ENCODE results near the gene FAM110A.

FAM110A gene

GRCh38 chr20:842547-842940, 9.0 kb downstream of the FAM110A start:
- H3K27ac ChIP-seq (ENCODE audit: insufficient read depth in 1 of 2, low read depth in 1 of 2, low read length in 2 of 2, poor library complexity in 1 of 2, severe bottlenecking in 2 of 2): no peak overlapping the region
- H3K9me3 ChIP-seq (ENCODE audit: control extremely low read depth in 1 of 5, control insufficient read depth in 4 of 5, insufficient read depth in 2 of 5, low read depth in 1 of 5, low read length in 4 of 5): no peaks in the 10 kb centered on the region
- no CpG with 5 or more reads among the region's 2 CpGs for WGBS (ENCODE audit: insufficient coverage)
- H3K4me3 ChIP-seq (ENCODE audit: control insufficient read depth in 1 of 7, extremely low read depth in 1 of 7, insufficient read depth in 4 of 7, low read depth in 2 of 7, low read length in 6 of 7): peak overlapping the region in 4 of 7 experiments; percentile 24 to 77 (median 66)
- peaks cover 0 to under 1% (median 0%) of the 10 kb centered on the region in 4 experiments for H3K36me3 ChIP-seq (ENCODE audit: control insufficient read depth in 4 of 4, insufficient read depth in 4 of 4, low read length in 3 of 4)
- ChIA-PET CTCF (interaction anchor here (1.0 to 2.7 kb wide), 5 partner anchors 9 to 114 kb away, joined by 3 to 9 read pairs (median 4); partner anchors contain the start of gene FAM110A), POLR2A (no interaction called here)
- DNase-seq: no peak
- H3K27me3 ChIP-seq (replicated peaks in 2 of 5; ENCODE audit: control insufficient read depth in 4 of 5, insufficient read depth in 5 of 5, low read length in 4 of 5): peaks cover 0 to 21% (median 2%) of the 10 kb centered on the region in 5 experiments
- H3K4me1 ChIP-seq (ENCODE audit: control extremely low read depth in 1 of 4, control insufficient read depth in 4 of 4, insufficient read depth in 4 of 4, low read length in 3 of 4): peaks cover 3 to 70% (median 64%) of the 10 kb centered on the region in 4 experiments

DNA sequence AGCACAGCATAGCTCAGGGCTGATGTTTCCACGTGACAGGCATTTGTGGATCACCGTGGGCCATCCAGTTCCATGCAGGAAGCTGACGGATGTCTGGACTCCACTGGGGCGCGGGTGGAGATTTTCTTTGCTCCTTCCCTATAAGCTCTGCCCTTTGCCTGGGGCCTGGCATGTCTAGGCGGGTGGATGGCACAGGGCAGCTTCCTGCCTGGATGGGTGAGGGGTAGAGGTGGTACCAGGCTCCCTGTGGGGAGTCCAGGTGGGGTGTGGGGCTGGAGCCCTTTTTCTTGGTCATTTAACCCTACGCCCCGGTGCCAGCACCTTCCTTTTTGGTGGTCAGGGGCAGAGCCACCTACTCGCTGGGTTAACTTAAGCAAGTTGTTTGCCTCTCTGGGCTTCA, 10.4 kb downstream of the FAM110A start:
- no peak for DNase-seq
- Histone ChIP-seq H3K27me3 (replicated peaks in 2 of 5; ENCODE audit: control insufficient read depth in 4 of 5, insufficient read depth in 5 of 5, low read length in 4 of 5) (peaks cover 0 to 21% (median 2%) of the 10 kb centered on the region in 5 experiments), H3K36me3 (ENCODE audit: control insufficient read depth in 4 of 4, insufficient read depth in 4 of 4, low read length in 3 of 4) (peaks cover 0 to 2% (median 0%) of the 10 kb centered on the region in 4 experiments), H3K27ac (ENCODE audit: insufficient read depth in 1 of 2, low read depth in 1 of 2, low read length in 2 of 2, poor library complexity in 1 of 2, severe bottlenecking in 2 of 2) (no peak overlapping the region), H3K4me3 (ENCODE audit: control insufficient read depth in 1 of 7, extremely low read depth in 1 of 7, insufficient read depth in 4 of 7, low read depth in 2 of 7, low read length in 6 of 7) (peak overlapping the region in 1 of 7 experiments; percentile 72), H3K4me1 (ENCODE audit: control extremely low read depth in 1 of 4, control insufficient read depth in 4 of 4, insufficient read depth in 4 of 4, low read length in 3 of 4) (peaks cover 7 to 81% (median 75%) of the 10 kb centered on the region in 4 experiments), H3K9me3 (ENCODE audit: control extremely low read depth in 1 of 5, control insufficient read depth in 4 of 5, insufficient read depth in 2 of 5, low read depth in 1 of 5, low read length in 4 of 5) (no peaks in the 10 kb centered on the region)
- ChIA-PET POLR2A (interaction anchor here (0.7 to 2.2 kb wide), 3 partner anchors 10 to 11 kb away, joined by 3 to 9 read pairs (median 4); partner anchors contain the start of gene FAM110A), CTCF (interaction anchor here (0.6 to 2.7 kb wide), 4 partner anchors 10 to 113 kb away, joined by 3 to 9 read pairs (median 4); partner anchors contain the start of gene FAM110A)
- 67% methylated on average over 5 of the region's 9 CpGs for WGBS (ENCODE audit: insufficient coverage)

DNA sequence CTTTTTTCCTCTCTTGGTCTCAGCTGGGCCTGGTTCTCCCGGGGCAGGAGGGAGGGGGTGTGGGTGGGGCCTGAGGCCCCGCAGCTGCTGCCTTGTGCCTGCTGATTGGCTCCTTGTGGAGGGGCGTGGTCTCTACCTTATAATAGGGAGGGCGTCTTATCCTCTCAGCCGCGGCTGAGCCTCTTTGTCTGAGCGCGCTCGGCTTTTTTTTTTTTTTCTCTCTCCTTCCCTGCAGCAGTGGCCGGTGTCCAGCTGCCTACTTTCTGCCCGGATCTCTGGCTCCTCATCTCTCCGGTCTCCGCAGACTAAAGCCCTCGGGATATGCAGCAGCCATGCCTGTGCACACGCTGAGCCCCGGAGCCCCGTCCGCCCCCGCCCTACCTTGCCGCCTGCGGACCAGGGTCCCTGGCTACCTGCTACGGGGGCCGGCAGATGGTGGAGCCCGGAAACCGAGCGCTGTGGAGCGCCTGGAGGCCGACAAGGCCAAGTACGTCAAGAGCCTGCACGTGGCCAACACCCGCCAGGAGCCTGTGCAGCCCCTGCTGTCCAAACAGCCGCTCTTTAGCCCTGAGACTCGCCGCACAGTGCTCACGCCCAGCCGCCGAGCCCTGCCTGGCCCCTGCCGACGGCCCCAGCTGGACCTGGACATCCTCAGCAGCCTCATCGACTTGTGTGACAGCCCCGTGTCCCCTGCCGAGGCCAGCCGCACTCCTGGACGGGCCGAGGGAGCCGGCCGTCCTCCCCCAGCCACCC, 11.1 kb downstream of the FAM110A start:
- 8% methylated on average over 38 of the region's 47 CpGs for WGBS (ENCODE audit: insufficient coverage)
- Histone ChIP-seq H3K36me3 (ENCODE audit: control insufficient read depth in 4 of 4, insufficient read depth in 4 of 4, low read length in 3 of 4) (peaks cover 0 to 3% (median 0%) of the 10 kb centered on the region in 4 experiments), H3K4me1 (ENCODE audit: control extremely low read depth in 1 of 4, control insufficient read depth in 4 of 4, insufficient read depth in 4 of 4, low read length in 3 of 4) (peaks cover 7 to 81% (median 75%) of the 10 kb centered on the region in 4 experiments), H3K27ac (ENCODE audit: insufficient read depth in 1 of 2, low read depth in 1 of 2, low read length in 2 of 2, poor library complexity in 1 of 2, severe bottlenecking in 2 of 2) (no peak overlapping the region), H3K9me3 (ENCODE audit: control extremely low read depth in 1 of 5, control insufficient read depth in 4 of 5, insufficient read depth in 2 of 5, low read depth in 1 of 5, low read length in 4 of 5) (no peaks in the 10 kb centered on the region), H3K27me3 (replicated peaks in 2 of 5; ENCODE audit: control insufficient read depth in 4 of 5, insufficient read depth in 5 of 5, low read length in 4 of 5) (peaks cover 0 to 21% (median 2%) of the 10 kb centered on the region in 5 experiments), H3K4me3 (ENCODE audit: control insufficient read depth in 1 of 7, extremely low read depth in 1 of 7, insufficient read depth in 4 of 7, low read depth in 2 of 7, low read length in 6 of 7) (peak overlapping the region; percentile 43 to 78 (median 72))
- peak; percentile 89 to 94 (median 93) for DNase-seq
- ChIA-PET CTCF (interaction anchor here (2.6 to 2.7 kb wide), 2 partner anchors 11 kb away, joined by 9 to 10 read pairs; partner anchors contain the start of gene FAM110A), POLR2A (interaction anchor here (0.6 to 2.2 kb wide), 3 partner anchors 10 to 11 kb away, joined by 3 to 9 read pairs (median 3); partner anchors contain the start of gene FAM110A)

DNA sequence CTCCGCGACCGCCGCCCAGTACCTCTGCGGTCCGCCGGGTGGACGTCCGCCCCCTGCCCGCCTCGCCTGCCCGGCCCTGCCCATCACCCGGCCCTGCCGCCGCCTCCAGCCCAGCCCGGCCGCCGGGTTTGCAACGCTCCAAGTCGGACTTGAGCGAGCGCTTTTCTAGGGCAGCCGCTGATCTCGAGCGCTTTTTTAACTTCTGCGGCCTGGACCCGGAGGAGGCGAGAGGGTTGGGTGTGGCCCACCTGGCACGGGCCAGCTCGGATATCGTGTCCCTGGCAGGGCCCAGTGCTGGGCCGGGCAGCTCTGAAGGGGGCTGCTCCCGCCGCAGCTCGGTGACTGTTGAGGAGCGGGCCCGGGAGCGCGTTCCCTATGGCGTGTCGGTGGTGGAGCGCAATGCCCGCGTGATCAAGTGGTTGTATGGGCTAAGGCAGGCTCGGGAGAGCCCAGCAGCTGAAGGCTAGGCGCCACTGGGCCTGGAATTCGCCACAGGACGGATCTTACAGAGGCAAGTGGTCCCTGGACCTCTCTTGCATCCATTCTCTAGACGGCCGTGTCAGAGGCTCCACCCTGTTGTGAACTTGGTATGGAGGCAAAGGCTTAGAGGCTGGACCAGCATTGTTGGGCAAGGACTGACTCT, 11.8 kb downstream of the FAM110A start:
- Histone ChIP-seq H3K27me3 (replicated peaks in 2 of 5; ENCODE audit: control insufficient read depth in 4 of 5, insufficient read depth in 5 of 5, low read length in 4 of 5) (peaks cover 0 to 21% (median 2%) of the 10 kb centered on the region in 5 experiments), H3K4me3 (ENCODE audit: control insufficient read depth in 1 of 7, extremely low read depth in 1 of 7, insufficient read depth in 4 of 7, low read depth in 2 of 7, low read length in 6 of 7) (peak overlapping the region in 6 of 7 experiments; percentile 53 to 78 (median 72)), H3K4me1 (ENCODE audit: control extremely low read depth in 1 of 4, control insufficient read depth in 4 of 4, insufficient read depth in 4 of 4, low read length in 3 of 4) (peaks cover 7 to 81% (median 75%) of the 10 kb centered on the region in 4 experiments), H3K36me3 (ENCODE audit: control insufficient read depth in 4 of 4, insufficient read depth in 4 of 4, low read length in 3 of 4) (peaks cover 0 to 5% (median 0%) of the 10 kb centered on the region in 4 experiments), H3K27ac (ENCODE audit: insufficient read depth in 1 of 2, low read depth in 1 of 2, low read length in 2 of 2, poor library complexity in 1 of 2, severe bottlenecking in 2 of 2) (peak overlapping the region in 1 of 2 experiments; percentile 4), H3K9me3 (ENCODE audit: control extremely low read depth in 1 of 5, control insufficient read depth in 4 of 5, insufficient read depth in 2 of 5, low read depth in 1 of 5, low read length in 4 of 5) (no peaks in the 10 kb centered on the region)
- CTCF ChIA-PET: interaction anchor here (2.6 kb wide), 1 partner anchor 12 kb away, joined by 10 read pairs; the partner anchor contains the start of gene FAM110A
- DNase-seq: peak in 1 of 3 donors; percentile 40
- POLR2A ChIA-PET: interaction anchor here (0.6 to 2.2 kb wide), 2 partner anchors 9 to 12 kb away, joined by 3 to 9 read pairs; partner anchors contain the start of gene FAM110A
- WGBS (ENCODE audit: insufficient coverage): 10% methylated on average over 50 of the region's 50 CpGs

- peaks cover 0 to 6% (median 1%) of the 10 kb centered on the region in 4 experiments for H3K36me3 ChIP-seq (ENCODE audit: control insufficient read depth in 4 of 4, insufficient read depth in 4 of 4, low read length in 3 of 4)
- H3K27ac ChIP-seq (ENCODE audit: insufficient read depth in 1 of 2, low read depth in 1 of 2, low read length in 2 of 2, poor library complexity in 1 of 2, severe bottlenecking in 2 of 2): peak overlapping the region; percentile 6 to 67
- WGBS (ENCODE audit: insufficient coverage): 19% methylated on average over 10 of the region's 11 CpGs
- ChIA-PET POLR2A (interaction anchor here (0.7 to 2.2 kb wide), 2 partner anchors 13 to 1954 kb away, joined by 3 to 9 read pairs; partner anchors contain the start of genes CPXM1 and FAM110A), CTCF (interaction anchor here (1.0 to 2.6 kb wide), 5 partner anchors 8 to 27 kb away, joined by 4 to 10 read pairs (median 4); partner anchors contain the start of gene FAM110A)
- H3K9me3 ChIP-seq (ENCODE audit: control extremely low read depth in 1 of 5, control insufficient read depth in 4 of 5, insufficient read depth in 2 of 5, low read depth in 1 of 5, low read length in 4 of 5): no peaks in the 10 kb centered on the region
- peaks cover 0 to 20% (median 2%) of the 10 kb centered on the region in 5 experiments for H3K27me3 ChIP-seq (replicated peaks in 2 of 5; ENCODE audit: control insufficient read depth in 4 of 5, insufficient read depth in 5 of 5, low read length in 4 of 5)
- peak overlapping the region in 6 of 7 experiments; percentile 53 to 78 (median 72) for H3K4me3 ChIP-seq (ENCODE audit: control insufficient read depth in 1 of 7, extremely low read depth in 1 of 7, insufficient read depth in 4 of 7, low read depth in 2 of 7, low read length in 6 of 7)
- peak in 2 of 3 donors; percentile 55 to 61 for DNase-seq
- H3K4me1 ChIP-seq (ENCODE audit: control extremely low read depth in 1 of 4, control insufficient read depth in 4 of 4, insufficient read depth in 4 of 4, low read length in 3 of 4): peaks cover 7 to 72% (median 69%) of the 10 kb centered on the region in 4 experiments
These were observed 12.7 kb downstream of the FAM110A start for GRCh38 chr20:845941-846893.

DNA sequence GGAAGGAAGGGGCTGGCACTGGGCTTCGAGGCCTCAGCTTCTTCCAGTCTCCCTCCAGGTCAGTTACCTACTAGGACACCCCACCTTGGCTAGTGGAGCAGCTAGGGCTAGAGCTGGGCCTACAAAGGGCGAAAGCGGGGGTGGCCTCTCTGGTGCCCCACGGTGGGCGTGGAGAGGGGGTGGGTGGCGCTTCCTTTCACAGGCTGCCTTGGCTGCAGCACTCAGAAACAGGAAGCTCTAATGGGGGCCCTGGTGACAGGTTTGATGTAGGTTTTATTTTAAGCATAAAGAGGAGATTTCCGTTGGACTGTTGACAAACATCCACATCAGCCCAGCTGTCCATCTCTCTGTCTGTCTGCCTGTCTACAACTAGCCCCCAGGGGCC, 13.4 kb downstream of the FAM110A start:
- POLR2A ChIA-PET: interaction anchor here (0.7 kb wide), 1 partner anchor 1954 kb away, joined by 3 read pairs; the partner anchor contains the start of gene CPXM1
- peaks cover 0 to 9% (median 1%) of the 10 kb centered on the region in 4 experiments for H3K36me3 ChIP-seq (ENCODE audit: control insufficient read depth in 4 of 4, insufficient read depth in 4 of 4, low read length in 3 of 4)

More for the DNA sequence above, 13.4 kb downstream of the FAM110A start:
- Histone ChIP-seq H3K4me1 (ENCODE audit: control extremely low read depth in 1 of 4, control insufficient read depth in 4 of 4, insufficient read depth in 4 of 4, low read length in 3 of 4) (peaks cover 7 to 66% (median 62%) of the 10 kb centered on the region in 4 experiments), H3K4me3 (ENCODE audit: control insufficient read depth in 1 of 7, extremely low read depth in 1 of 7, insufficient read depth in 4 of 7, low read depth in 2 of 7, low read length in 6 of 7) (peak overlapping the region in 5 of 7 experiments; percentile 53 to 74 (median 72)), H3K9me3 (ENCODE audit: control extremely low read depth in 1 of 5, control insufficient read depth in 4 of 5, insufficient read depth in 2 of 5, low read depth in 1 of 5, low read length in 4 of 5) (no peaks in the 10 kb centered on the region), H3K27ac (ENCODE audit: insufficient read depth in 1 of 2, low read depth in 1 of 2, low read length in 2 of 2, poor library complexity in 1 of 2, severe bottlenecking in 2 of 2) (peak overlapping the region; percentile 6 to 67), H3K27me3 (replicated peaks in 2 of 5; ENCODE audit: control insufficient read depth in 4 of 5, insufficient read depth in 5 of 5, low read length in 4 of 5) (peaks cover 0 to 13% (median 2%) of the 10 kb centered on the region in 5 experiments)
- WGBS (ENCODE audit: insufficient coverage): no CpG with 5 or more reads among the region's 7 CpGs
- CTCF ChIA-PET: interaction anchor here (1.0 to 2.6 kb wide), 6 partner anchors 8 to 32 kb away, joined by 3 to 10 read pairs (median 4); partner anchors contain the start of gene FAM110A
- peak in 2 of 3 donors; percentile 79 to 85 for DNase-seq
